Testis (tissue), 3 donors: ENCODE measurements around the gene TMEM208. TPM values are rescaled to one million over a fixed set of nuclear protein-coding genes. Genes with fewer than 3 reads are reported as not detected.

Experiments
- DNase-seq: peaks from one replicate; pipeline ENCODE4 v3.0.0-alpha.2; 2019
- H3K27ac ChIP-seq, 2 donors: fragments of 200-600 bp; sonication (generic); one replicate each; pipeline ENCODE4 v1.5.1; 2019
- H3K27me3 ChIP-seq: fragments of 200-600 bp; sonication (generic); one replicate; pipeline ENCODE4 v1.5.1; 2019
- H3K36me3 ChIP-seq: fragments of 200-600 bp; sonication (generic); one replicate; pipeline ENCODE4 v1.5.1; 2017; ENCODE audit warnings: low read depth; ENCODE audit errors: missing control alignments
- H3K4me1 ChIP-seq: fragments of 200-600 bp; sonication (generic); one replicate; pipeline ENCODE4 v1.5.1; 2019
- H3K4me3 ChIP-seq, 2 donors: fragments of 200-600 bp; sonication (generic); one replicate each; pipeline ENCODE4 v1.5.1; 2017 to 2019
- H3K9me3 ChIP-seq: fragments of 200-600 bp; sonication (generic); one replicate; pipeline ENCODE4 v1.5.1; 2017
- CTCF ChIP-seq, 3 experiments: fragments of 450-650 bp in 2 of 3; fragments of 200-600 bp in 1 of 3; sonication (generic) in 1 of 3; IDR thresholded peaks; one replicate each; pipeline ENCODE4 v1.5.1; 2016 to 2019; ENCODE audit warnings: antibody characterized with exemption in 3 of 3, mild to moderate bottlenecking in 2 of 3, moderate library complexity in 1 of 3
- POLR2A ChIP-seq: fragments of 450-650 bp; IDR thresholded peaks from one replicate; pipeline ENCODE4 v1.6.1; 2017; ENCODE audit warnings: antibody characterized with exemption, mild to moderate bottlenecking, moderate library complexity
- WGBS, 2 donors: methylation state at CpG; one replicate each; pipeline ENCODE4 v1.1.5; 2018; 5-methylcytosine and 5-hydroxymethylcytosine counted together
- intact Hi-C: fragments of 100-400 bp; cut with DNase I; formaldehyde crosslinking; loops from one replicate; pipeline ENCODE4 v1.15.1; 2023; ENCODE audit warnings: low total_unique reads
- polyA plus RNA-seq: library from polyadenylated mRNA; stranded (reverse); fragments of 350-450 nt; fragmentation: Illumina TruSeq; extraction: RNeasy Lipid Tissue Mini Kit (QIAGEN cat#74804); gene quantifications from one replicate; pipeline ENCODE4 v1.2.3, GENCODE V29; 2014; ENCODE audit warnings: low read depth, low replicate concordance; ENCODE audit not compliant: insufficient read depth
- total RNA-seq, 2 donors: library from RNA; depleted of rRNA; stranded (reverse); fragments of >200 nt; gene quantifications; one replicate each; pipeline ENCODE4 v1.2.3, GENCODE V29; 2016

Gene TMEM208
- total and polyA plus RNA-seq, 3 donors from 2014 or later = 55.6 to 66.8 (median 57.4) TPM

- no peak overlapping the region for H3K27ac ChIP-seq
Measured at GRCh38 chr16:67207249-67208091, 19.5 kb upstream of the TMEM208 start.

GRCh38 chr16:67208154-67208896 is 18.6 kb upstream of the TMEM208 start:
- no peaks in the 10 kb centered on the region for H3K27me3 ChIP-seq

More at GRCh38 chr16:67207249-67208091, 19.5 kb upstream of the TMEM208 start:
- Histone ChIP-seq H3K36me3 (no peaks in the 10 kb centered on the region), H3K9me3 (no peaks in the 10 kb centered on the region), H3K27me3 (no peaks in the 10 kb centered on the region), H3K4me1 (peaks cover 14% of the 10 kb centered on the region), H3K4me3 (no peak overlapping the region)
- intact Hi-C loops = no loop called here
- 51 to 65% methylated on average over 6 to 21 of the region's 21 CpGs for WGBS, 2 donors
- no peak for TF ChIP-seq CTCF (IDR thresholded peaks at IDR 0.05)
- TF ChIP-seq POLR2A = no peak
- no peak for DNase-seq

GRCh38 chr16:67209565-67209964 is 17.4 kb upstream of the TMEM208 start:
- no peaks in the 10 kb centered on the region for H3K36me3 ChIP-seq

More at GRCh38 chr16:67208154-67208896, 18.6 kb upstream of the TMEM208 start:
- no peak overlapping the region for H3K27ac ChIP-seq
- H3K9me3 ChIP-seq = no peaks in the 10 kb centered on the region
- TF ChIP-seq CTCF (IDR thresholded peaks at IDR 0.05) (no peak), POLR2A (no peak)
- H3K4me3 ChIP-seq = no peak overlapping the region
- no peaks in the 10 kb centered on the region for H3K36me3 ChIP-seq
- peaks cover 14% of the 10 kb centered on the region for H3K4me1 ChIP-seq
- intact Hi-C loops = no loop called here
- WGBS, 2 donors = 75% methylated on average over 1 to 11 of the region's 11 CpGs
- no peak for DNase-seq

More at GRCh38 chr16:67209565-67209964, 17.4 kb upstream of the TMEM208 start:
- no peaks in the 10 kb centered on the region for H3K9me3 ChIP-seq
- TF ChIP-seq CTCF (IDR thresholded peaks at IDR 0.05) (no peak), POLR2A (no peak)
- H3K4me3 ChIP-seq = no peak overlapping the region
- no peaks in the 10 kb centered on the region for H3K27me3 ChIP-seq
- intact Hi-C loops = no loop called here
- peaks cover 14% of the 10 kb centered on the region for H3K4me1 ChIP-seq
- DNase-seq = no peak
- no peak overlapping the region for H3K27ac ChIP-seq
- 86 to 94% methylated on average over 8 of the region's 8 CpGs for WGBS, 2 donors
